Ovary (tissue), 9 donors: ENCODE results near the gene ZNF841. TPM values are rescaled to one million over a fixed set of nuclear protein-coding genes. Genes with fewer than 3 reads are reported as not detected.
"Not testable (repeated sequence)": the region's sequence is repeated elsewhere in the genome, so short reads cannot be mapped to it uniquely, and the experiment has no call there.

ENCODE experiments used
- DNase-seq, 5 donors: peaks; one replicate each; pipeline ENCODE4 v3.0.0-alpha.2; 2019 to 2020
- H3K27ac ChIP-seq, 2 donors: fragments of 200-600 bp; one replicate each; pipeline versions ENCODE4 v1.5.1 to v1.8.0; 2019 to 2022
- H3K27me3 ChIP-seq: fragments of 200-600 bp; one replicate; pipeline ENCODE4 v1.8.0; 2022
- H3K36me3 ChIP-seq: fragments of 200-600 bp; sonication (generic); one replicate; pipeline ENCODE4 v1.5.1; 2019
- H3K4me1 ChIP-seq: one replicate; pipeline ENCODE4 v1.8.1; 2013; ENCODE audit warnings: mild to moderate bottlenecking, moderate library complexity; ENCODE audit not compliant: insufficient read depth
- H3K4me3 ChIP-seq: fragments of 200-600 bp; sonication (generic); one replicate; pipeline ENCODE4 v1.5.1; 2017
- H3K9me3 ChIP-seq, 2 donors: fragments of 200-600 bp in 1 of 2; sonication (generic) in 1 of 2; one replicate each; pipeline versions ENCODE4 v1.5.1 to v1.8.1; 2013 to 2019; ENCODE audit warnings: mild to moderate bottlenecking in 1 of 2, moderate library complexity in 1 of 2
- CTCF ChIP-seq, 3 donors: fragments of 450-650 bp in 2 of 3; fragments of 200-600 bp in 1 of 3; IDR thresholded peaks; one replicate each; pipeline versions ENCODE4 v1.5.1 to v1.8.0; 2016 to 2022; ENCODE audit warnings: antibody characterized with exemption in 3 of 3, mild to moderate bottlenecking in 1 of 3
- EP300 ChIP-seq: sonication (generic); formaldehyde crosslinking; IDR thresholded peaks from one replicate; pipeline ENCODE4 v1.6.1; 2017; ENCODE audit warnings: antibody characterized with exemption
- POLR2A ChIP-seq: fragments of 450-650 bp; IDR thresholded peaks from one replicate; pipeline ENCODE4 v1.6.1; 2017; ENCODE audit warnings: antibody characterized with exemption, mild to moderate bottlenecking, moderate library complexity
- WGBS, 3 donors: extraction: QIAGEN DNeasy Blood & Tissue Kit in 1 of 3; methylation state at CpG; one replicate each; pipeline versions ENCODE4 v1.1.5 to v1.1.7; 2013 to 2017; 5-methylcytosine and 5-hydroxymethylcytosine counted together
- intact Hi-C, 4 donors: fragments of 100-400 bp; cut with DNase I; formaldehyde crosslinking; loops; one replicate each; pipeline versions ENCODE4 v1.11.0 to v1.15.1; 2022 to 2023
- polyA plus RNA-seq, 2 donors: library from polyadenylated mRNA; stranded (reverse); fragments of 200-250 nt in 1 of 2; fragments of 350-450 nt in 1 of 2; fragmentation: Illumina TruSeq in 1 of 2; extraction: RNeasy Lipid Tissue Mini Kit (QIAGEN cat#74804) in 1 of 2; gene quantifications; one replicate each; pipeline ENCODE4 v1.2.3, GENCODE V29; 2013 to 2014
- small RNA-seq: library from RNA; depleted of rRNA; stranded (forward); fragments of <200 nt; gene quantifications from one replicate; pipeline ENCODE3, GENCODE V24; 2016
- total RNA-seq, 7 donors: library from RNA; depleted of rRNA in 2 of 7; stranded (reverse); fragments of >200 nt in 2 of 7; fragmentation: NEBNext Ultra II Directional in 3 of 7; extraction: Animal tissue kit (Norgen Biotek cat#: 25700) in 3 of 7; gene quantifications; one replicate each; pipeline versions ENCODE4 v1.1.0 to v1.2.4, GENCODE V29; 2016 to 2023
- donor health status: DM: no; HTN: no; CAD: no; lungs with moderate emphysema.
- donor health status: DM: no; HTN: no; CAD: no.
- donor health status: Bipolar disorder and iron deficiency.
- donor health status: DM: yes; HTN: yes; CAD: no.
- donor health status: DM: no; HTN: no; CAD: no.
- donor health status: DM: yes; HTN: yes; CAD: no.

Gene ZNF841
- total and polyA plus RNA-seq, 9 donors, result 13.2 to 33.9 (median 23.4) TPM

- H3K4me3 ChIP-seq, result peak within 1 kb of the TSS; percentile 73
- 0 to 1% (median 0%) methylated on average over 51 to 53 of the region's 53 CpGs for WGBS, 3 donors
- H3K9me3 ChIP-seq, result peaks cover 3 to 37% of the 10 kb centered on the region in 2 donors
- peaks cover 3% of the 10 kb centered on the region for H3K36me3 ChIP-seq
- H3K4me1 ChIP-seq, result peaks cover 4% of the 10 kb centered on the region
- DNase-seq, result peak; percentile 79 to 92 (median 84)
- TF ChIP-seq CTCF (IDR thresholded peaks at IDR 0.05), result peak in 1 of 3 donors; percentile 9
- peak; percentile 35 for TF ChIP-seq POLR2A
- no peak for TF ChIP-seq EP300
- H3K27me3 ChIP-seq, result no peaks in the 10 kb centered on the region
- H3K27ac ChIP-seq, result peak within 1 kb of the TSS; percentile 45 to 83
- intact Hi-C loops, result no loop called here
Measured at GRCh38 chr19:52028027-52028779, 67.4 kb downstream of the ZNF841 start, which contains the start of gene ZNF614. ZNF614 (minus strand) TSS chr19:52028379; CDS start chr19:52025745, 2,634 bp downstream.

- H3K4me3 ChIP-seq, intact Hi-C loops: not testable (repeated sequence)
- WGBS, 3 donors, result 88 to 91% (median 88%) methylated on average over 15 of the region's 15 CpGs
Measured at GRCh38 chr19:52026255-52026990, 69.1 kb downstream of the ZNF841 start.

GRCh38 chr19:52024478-52024877 is 71.1 kb downstream of the ZNF841 start:
- not testable (repeated sequence) for H3K36me3 ChIP-seq, H3K27ac ChIP-seq
- H3K9me3 ChIP-seq, result peaks cover 0 to 54% of the 10 kb centered on the region in 2 donors

More at GRCh38 chr19:52026255-52026990, 69.1 kb downstream of the ZNF841 start:
- not testable (repeated sequence) for H3K36me3 ChIP-seq, H3K4me1 ChIP-seq, H3K27me3 ChIP-seq, H3K27ac ChIP-seq, DNase-seq
- peaks cover 0 to 35% of the 10 kb centered on the region in 2 donors for H3K9me3 ChIP-seq

GRCh38 chr19:52022193-52022592 is 73.4 kb downstream of the ZNF841 start:
- H3K4me3 ChIP-seq, result no peak overlapping the region
- H3K9me3 ChIP-seq, result peaks cover 0 to 71% of the 10 kb centered on the region in 2 donors
- no peaks in the 10 kb centered on the region for H3K27me3 ChIP-seq
- peaks cover 1% of the 10 kb centered on the region for H3K4me1 ChIP-seq
- no peak for TF ChIP-seq EP300
- TF ChIP-seq POLR2A, result no peak
- no peak for TF ChIP-seq CTCF (IDR thresholded peaks at IDR 0.05)
- peaks cover 3% of the 10 kb centered on the region for H3K36me3 ChIP-seq
- intact Hi-C loops, result no loop called here
- no peak overlapping the region for H3K27ac ChIP-seq
- DNase-seq, result no peak
- 98 to 99% (median 98%) methylated on average over 15 of the region's 15 CpGs for WGBS, 3 donors

More at GRCh38 chr19:52024478-52024877, 71.1 kb downstream of the ZNF841 start:
- WGBS, 3 donors, result 98 to 99% (median 99%) methylated on average over 4 of the region's 4 CpGs
- H3K4me3 ChIP-seq, DNase-seq, intact Hi-C loops, H3K4me1 ChIP-seq, H3K27me3 ChIP-seq: not testable (repeated sequence)

- Histone ChIP-seq H3K4me3 (no peak overlapping the region), H3K9me3 (peaks cover 0 to 84% of the 10 kb centered on the region in 2 donors), H3K4me1 (no peaks in the 10 kb centered on the region), H3K36me3 (peaks cover 6% of the 10 kb centered on the region), H3K27me3 (no peaks in the 10 kb centered on the region), H3K27ac (no peak overlapping the region)
- TF ChIP-seq POLR2A, result no peak
- no peak for TF ChIP-seq CTCF (IDR thresholded peaks at IDR 0.05)
- no peak for TF ChIP-seq EP300
- DNase-seq, result no peak
- intact Hi-C loops, result no loop called here
- 93 to 99% (median 98%) methylated on average over 4 of the region's 4 CpGs for WGBS, 3 donors
Measured at GRCh38 chr19:52020506-52020905, 75.1 kb downstream of the ZNF841 start.

Small RNA genes within 50 kb of the gene (small RNA-seq; reads per million reads assigned to genes)
- not detected for gene RPL37P23

Other genes with a start within 250 kb of the ZNF841 start
- gene ZNF577, start 207.8 kb downstream of the ZNF841 start, total RNA-seq, result 10 to 100 TPM; 18.2 to 33.1 (median 30.0) TPM
- 10 to 100 TPM; 38.9 to 40.6 TPM for gene ZNF577, start 207.8 kb downstream of the ZNF841 start, polyA plus RNA-seq
- gene ZNF649, start 190.7 kb downstream of the ZNF841 start, total RNA-seq, result 10 to 100 TPM in 6 of 7 donors, 1 to 10 TPM in 1; 9.4 to 22.4 (median 21.2) TPM
- 10 to 100 TPM; 13.2 to 15.5 TPM for gene ZNF649, start 190.7 kb downstream of the ZNF841 start, polyA plus RNA-seq
- 1 to 10 TPM; 5.1 to 8.0 (median 5.9) TPM for gene ZNF613, start 168.3 kb downstream of the ZNF841 start, total RNA-seq
- 1 to 10 TPM; 4.9 to 7.0 TPM for gene ZNF613, start 168.3 kb downstream of the ZNF841 start, polyA plus RNA-seq
- gene ZNF350, start 108.9 kb downstream of the ZNF841 start, total RNA-seq, result 10 to 100 TPM in 6 of 7 donors, 1 to 10 TPM in 1; 9.2 to 16.6 (median 13.9) TPM
- gene ZNF350, start 108.9 kb downstream of the ZNF841 start, polyA plus RNA-seq, result 10 to 100 TPM; 10.4 to 16.6 TPM
- 10 to 100 TPM in 6 of 7 donors, 1 to 10 TPM in 1; 6.8 to 20.0 (median 15.3) TPM for gene ZNF615, start 87.6 kb downstream of the ZNF841 start, total RNA-seq
- gene ZNF615, start 87.6 kb downstream of the ZNF841 start, polyA plus RNA-seq, result 10 to 100 TPM in 1 of 2 donors, 1 to 10 TPM in 1; 9.6 to 11.8 TPM
- 10 to 100 TPM in 5 of 7 donors, 1 to 10 TPM in 2; 7.0 to 12.7 (median 10.6) TPM for gene ZNF614, start 67.4 kb downstream of the ZNF841 start, total RNA-seq
- 1 to 10 TPM; 6.3 to 7.7 TPM for gene ZNF614, start 67.4 kb downstream of the ZNF841 start, polyA plus RNA-seq
- 10 to 100 TPM; 12.3 to 18.4 (median 16.2) TPM for gene ZNF432, start 46.9 kb downstream of the ZNF841 start, total RNA-seq
- 10 to 100 TPM in 1 of 2 donors, 1 to 10 TPM in 1; 9.3 to 10.4 TPM for gene ZNF432, start 46.9 kb downstream of the ZNF841 start, polyA plus RNA-seq
- 10 to 100 TPM in 5 of 7 donors, 1 to 10 TPM in 2; 4.5 to 22.3 (median 14.1) TPM for gene ZNF616, start 44.2 kb upstream of the ZNF841 start, total RNA-seq
- gene ZNF616, start 44.2 kb upstream of the ZNF841 start, polyA plus RNA-seq, result 10 to 100 TPM in 1 of 2 donors, 1 to 10 TPM in 1; 5.1 to 10.3 TPM
- 10 to 100 TPM; 19.0 to 38.1 (median 26.3) TPM for gene ZNF836, start 75.9 kb upstream of the ZNF841 start, total RNA-seq
- 10 to 100 TPM in 1 of 2 donors, 1 to 10 TPM in 1; 7.4 to 19.4 TPM for gene ZNF836, start 75.9 kb upstream of the ZNF841 start, polyA plus RNA-seq
- gene PPP2R1A, start 94.3 kb upstream of the ZNF841 start, total RNA-seq, result 100 to 1,000 TPM; 133 to 408 (median 303) TPM
- 100 to 1,000 TPM; 127 to 238 TPM for gene PPP2R1A, start 94.3 kb upstream of the ZNF841 start, polyA plus RNA-seq
- 10 to 100 TPM in 5 of 7 donors, 1 to 10 TPM in 2; 5.2 to 26.4 (median 19.8) TPM for gene ZNF766, start 173.8 kb upstream of the ZNF841 start, total RNA-seq
- 10 to 100 TPM; 10.1 to 24.3 TPM for gene ZNF766, start 173.8 kb upstream of the ZNF841 start, polyA plus RNA-seq
- 10 to 100 TPM in 5 of 7 donors, 1 to 10 TPM in 2; 5.1 to 16.8 (median 14.4) TPM for gene ZNF480, start 201.4 kb upstream of the ZNF841 start, total RNA-seq
- gene ZNF480, start 201.4 kb upstream of the ZNF841 start, polyA plus RNA-seq, result 1 to 10 TPM; 4.5 to 8.3 TPM
- 1 to 10 TPM; 3.3 to 9.1 (median 6.5) TPM for gene ZNF610, start 240.5 kb upstream of the ZNF841 start, total RNA-seq
- gene ZNF610, start 240.5 kb upstream of the ZNF841 start, polyA plus RNA-seq, result 10 to 100 TPM in 1 of 2 donors, 1 to 10 TPM in 1; 5.3 to 11.7 TPM